ENCODE measurements around the gene DERA. TPM values are rescaled to one million over a fixed set of nuclear protein-coding genes. Genes with fewer than 3 reads are reported as not detected.
A peak's percentile ranks its signal among the peaks of the same experiment; 100 is the strongest.
"Not testable (repeated sequence)": the region's sequence is repeated elsewhere in the genome, so short reads cannot be mapped to it uniquely, and the experiment has no call there.

DERA gene
- polyA plus RNA-seq (ENCODE audit: insufficient read length in 4 of 4): 10 to 100 TPM; 46.9 to 57.8 (median 51.3) TPM

- peak; percentile 44 to 63 (median 48) for DNase-seq (ENCODE audit: low read depth in 4 of 4, low spot score in 3 of 4)
Observed at GRCh38 chr12:15910864-15911721, at the start of gene DERA. Gene DERA (plus strand): TSS chr12:15911332. CDS start chr12:15911384, 52 bp downstream.

DNA sequence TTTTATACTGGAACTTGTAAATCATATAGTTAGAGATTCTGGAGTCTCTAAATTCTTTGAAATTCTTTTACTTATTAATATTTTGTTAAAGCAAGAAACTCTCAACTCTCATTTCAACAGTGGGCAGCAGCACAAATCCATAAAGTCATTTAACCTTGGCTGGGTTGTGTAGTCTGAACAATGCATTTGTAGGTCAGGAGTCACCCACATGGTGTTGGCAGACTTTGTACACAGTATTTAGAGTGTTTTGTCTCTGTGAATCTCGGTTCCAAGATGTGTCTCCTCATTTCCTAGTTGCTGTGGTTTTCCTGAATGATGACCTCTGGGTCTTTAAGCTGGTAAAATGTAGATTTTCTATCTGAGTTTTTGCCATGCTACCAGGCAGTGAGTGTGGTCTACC, 49.7 kb upstream of the DERA start:
- DNase-seq (ENCODE audit: low read depth in 4 of 4, low spot score in 3 of 4): no peak

- DNase-seq (ENCODE audit: low read depth in 4 of 4, low spot score in 3 of 4): no peak
Observed at GRCh38 chr12:15862840-15863239, 48.3 kb upstream of the DERA start.

DNA sequence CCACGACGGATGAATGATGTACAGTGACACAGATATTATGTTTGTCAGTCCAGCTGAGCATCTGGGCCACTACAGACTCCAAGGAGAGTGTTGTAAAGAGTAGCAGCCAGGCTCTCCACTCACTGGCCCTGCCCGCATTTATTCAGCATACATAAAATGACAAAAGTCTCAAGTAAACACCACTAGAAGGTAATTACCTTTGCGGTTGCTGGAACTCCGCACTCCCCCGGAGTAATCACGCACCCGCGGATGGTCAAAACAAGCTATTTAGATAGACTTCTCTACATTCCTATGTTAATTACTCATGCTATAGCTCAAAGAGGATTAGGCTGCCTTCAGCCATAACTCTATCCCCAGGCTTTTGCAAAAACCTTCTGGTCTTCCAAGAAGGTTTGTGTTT, 47.8 kb upstream of the DERA start:
- DNase-seq (ENCODE audit: low read depth in 4 of 4, low spot score in 3 of 4): no peak

- no peak for DNase-seq (ENCODE audit: low read depth in 4 of 4, low spot score in 3 of 4)
Observed at GRCh38 chr12:15863984-15864383, 47.1 kb upstream of the DERA start.

- no peak for DNase-seq (ENCODE audit: low read depth in 4 of 4, low spot score in 3 of 4)
Observed at GRCh38 chr12:15868186-15868585, 42.9 kb upstream of the DERA start.

- DNase-seq (ENCODE audit: low read depth in 4 of 4, low spot score in 3 of 4): no peak
Observed at GRCh38 chr12:15873556-15873955, 37.6 kb upstream of the DERA start.

GRCh38 chr12:15874556-15875145, 36.5 kb upstream of the DERA start:
- not testable (repeated sequence) for DNase-seq (ENCODE audit: low read depth in 4 of 4, low spot score in 3 of 4)

DNA sequence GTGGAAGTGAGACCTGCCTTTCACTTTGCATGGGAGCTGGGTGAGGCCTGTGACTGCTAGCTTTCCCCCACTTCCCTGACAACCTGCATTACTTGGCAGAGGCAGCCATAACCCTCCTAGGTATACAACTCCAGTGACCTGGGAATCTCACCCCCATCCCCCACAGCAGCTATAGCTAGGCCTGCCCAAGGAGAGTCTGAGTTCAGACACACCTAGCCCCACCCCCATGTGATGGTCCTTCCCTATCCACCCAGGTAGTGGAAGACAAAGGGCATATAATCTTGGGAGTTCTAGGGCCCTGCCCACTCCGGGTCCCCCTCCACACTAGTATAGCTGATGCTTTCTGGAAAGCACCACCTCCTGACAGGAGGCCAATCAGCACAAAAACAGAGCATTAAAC, 35.3 kb upstream of the DERA start:
- no peak for DNase-seq (ENCODE audit: low read depth in 4 of 4, low spot score in 3 of 4)

GRCh38 chr12:15879413-15879812, 31.7 kb upstream of the DERA start:
- DNase-seq (ENCODE audit: low read depth in 4 of 4, low spot score in 3 of 4): no peak

DNA sequence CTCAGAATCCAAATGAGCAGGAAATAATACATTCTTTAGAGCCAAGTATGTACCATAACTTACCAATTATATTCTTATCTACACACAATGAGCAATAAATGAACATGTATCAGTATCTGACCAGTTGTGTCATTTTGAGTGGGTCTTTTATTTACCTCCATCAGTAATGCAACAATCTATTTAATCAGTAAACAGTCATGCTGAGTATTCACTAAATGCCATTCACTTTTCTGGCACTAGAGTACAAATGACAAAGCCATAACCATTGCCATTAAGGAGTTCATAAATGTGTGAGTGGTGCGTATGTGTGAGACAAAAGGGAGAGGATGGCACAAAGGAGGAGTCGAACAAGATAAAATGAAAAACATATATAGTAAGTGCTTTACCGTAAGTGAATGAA, 30.4 kb upstream of the DERA start:
- no peak for DNase-seq (ENCODE audit: low read depth in 4 of 4, low spot score in 3 of 4)

DNA sequence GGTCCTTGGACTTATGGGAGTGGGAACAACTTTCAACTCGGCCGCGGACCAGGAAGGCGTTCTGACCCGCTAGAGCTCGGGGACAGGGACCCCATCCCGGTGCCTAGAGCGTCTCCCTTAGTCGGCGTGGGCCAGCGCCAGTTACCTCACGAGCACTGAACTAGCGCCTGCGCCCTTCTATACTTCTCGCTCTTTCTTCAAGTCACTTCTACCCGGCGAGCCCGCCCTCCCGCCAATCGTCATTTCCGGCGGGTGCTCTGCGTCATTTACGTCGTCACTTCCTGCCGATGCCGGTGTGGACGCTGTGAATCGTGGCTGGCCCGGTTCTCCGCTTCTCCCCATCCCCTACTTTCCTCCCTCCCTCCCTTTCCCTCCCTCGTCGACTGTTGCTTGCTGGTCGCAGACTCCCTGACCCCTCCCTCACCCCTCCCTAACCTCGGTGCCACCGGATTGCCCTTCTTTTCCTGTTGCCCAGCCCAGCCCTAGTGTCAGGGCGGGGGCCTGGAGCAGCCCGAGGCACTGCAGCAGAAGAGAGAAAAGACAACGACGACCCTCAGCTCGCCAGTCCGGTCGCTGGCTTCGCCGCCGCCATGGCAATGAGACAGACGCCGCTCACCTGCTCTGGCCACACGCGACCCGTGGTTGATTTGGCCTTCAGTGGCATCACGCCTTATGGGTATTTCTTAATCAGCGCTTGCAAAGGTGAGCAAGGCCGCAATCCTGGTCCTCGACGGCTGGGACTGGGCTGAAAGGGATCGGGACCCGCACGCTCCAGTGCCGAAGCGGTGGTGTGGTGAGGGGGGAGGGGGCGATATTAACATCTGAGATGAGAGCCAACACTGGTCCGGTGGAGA, 28.8 kb upstream of the DERA start, which contains the start of gene STRAP:
Gene STRAP, plus strand, starts transcription at position 270 of the 854 bp plus-strand sequence. Its CDS starts 321 bp downstream, at position 591.
- peak; percentile 92 to 98 (median 94) for DNase-seq (ENCODE audit: low read depth in 4 of 4, low spot score in 3 of 4)

DNA sequence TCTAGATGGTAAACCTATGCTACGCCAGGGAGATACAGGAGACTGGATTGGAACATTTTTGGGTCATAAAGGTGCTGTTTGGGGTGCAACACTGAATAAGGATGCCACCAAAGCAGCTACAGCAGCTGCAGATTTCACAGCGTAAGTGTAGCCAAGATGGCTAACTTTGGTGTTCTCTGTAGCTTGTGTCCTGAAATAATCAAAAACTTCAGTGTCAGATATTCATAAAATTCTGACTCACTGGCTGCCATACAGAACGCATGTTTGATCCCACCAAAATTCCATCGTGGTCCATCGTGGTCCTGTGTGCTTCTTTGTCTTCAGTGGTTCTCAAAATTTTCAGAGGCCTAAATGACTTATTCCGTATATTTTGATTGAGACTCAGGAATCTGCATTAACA, 27.6 kb upstream of the DERA start:
- DNase-seq (ENCODE audit: low read depth in 4 of 4, low spot score in 3 of 4): no peak

GRCh38 chr12:15886372-15887042, 24.6 kb upstream of the DERA start:
- DNase-seq (ENCODE audit: low read depth in 4 of 4, low spot score in 3 of 4): no peak

- no peak for DNase-seq (ENCODE audit: low read depth in 4 of 4, low spot score in 3 of 4)
Observed at GRCh38 chr12:15887043-15887817, 23.9 kb upstream of the DERA start.

GRCh38 chr12:15892645-15893259, 18.4 kb upstream of the DERA start:
- no peak for DNase-seq (ENCODE audit: low read depth in 4 of 4, low spot score in 3 of 4)

DNA sequence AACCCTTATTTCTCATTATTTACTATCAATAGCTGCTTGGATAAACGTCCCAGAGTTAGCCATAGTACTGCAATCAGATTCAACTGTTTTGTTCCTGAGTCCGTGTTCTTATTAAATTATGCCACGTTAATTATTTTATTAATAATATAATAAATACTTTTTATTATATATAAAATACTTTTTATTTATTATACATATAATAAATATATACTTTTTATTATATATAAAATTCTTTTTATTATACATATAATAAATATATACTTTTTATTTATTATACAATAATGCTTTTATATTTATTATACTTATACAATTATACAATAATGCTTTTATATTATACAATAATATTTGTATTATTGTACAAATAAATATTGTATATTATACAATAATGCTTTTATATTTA, 17.9 kb upstream of the DERA start:
- DNase-seq (ENCODE audit: low read depth in 4 of 4, low spot score in 3 of 4): no peak

GRCh38 chr12:15896867-15897266, 14.3 kb upstream of the DERA start:
- DNase-seq (ENCODE audit: low read depth in 4 of 4, low spot score in 3 of 4): no peak

DNA sequence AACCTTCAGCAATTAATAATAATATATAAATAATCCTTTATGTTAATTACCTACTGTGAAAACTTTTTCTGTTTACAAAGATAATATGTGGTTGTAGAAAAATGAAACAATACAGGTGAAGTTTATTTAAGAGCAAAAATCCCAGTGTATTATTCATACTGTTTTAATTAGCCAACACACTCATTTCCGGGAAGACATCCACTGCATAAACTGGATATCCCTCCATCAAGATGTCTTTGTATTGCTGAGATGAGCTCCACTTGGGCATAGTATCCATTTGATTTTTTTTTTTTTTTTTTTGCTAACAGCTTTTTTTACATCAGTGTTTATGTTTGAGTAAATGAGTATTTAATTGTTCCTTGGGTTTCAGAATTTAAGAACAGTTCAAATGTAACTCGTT, 13.7 kb upstream of the DERA start:
- DNase-seq (ENCODE audit: low read depth in 4 of 4, low spot score in 3 of 4): no peak
